NCI-H2107 treated with DMSO at 0.1 percent for 48 hours (cell line): ENCODE data around the gene NUCB1.

Source experiments
- DNase-seq: peaks from one replicate; lab custom pipeline; 2025; ENCODE audit not compliant: unreplicated experiment; lab: John Stamatoyannopoulos, UW

NUCB1 gene

DNA sequence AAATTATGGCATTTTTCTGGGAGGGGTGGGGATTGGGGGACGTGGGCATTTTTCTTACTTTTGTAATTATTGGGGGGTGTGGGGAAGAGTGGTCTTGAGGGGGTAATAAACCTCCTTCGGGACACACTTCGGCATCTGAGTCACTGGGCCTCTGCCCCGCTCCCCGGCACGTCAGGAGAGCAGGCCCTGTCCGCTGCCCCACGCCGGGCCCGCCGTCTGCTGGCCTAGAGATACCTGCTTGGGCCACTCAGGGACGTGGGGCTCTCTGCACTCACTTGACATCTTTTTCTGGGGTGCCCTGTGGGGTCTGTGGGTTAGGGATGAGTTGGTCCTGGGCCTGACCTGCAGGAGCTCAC is 61.5 kb downstream of the NUCB1 start:
- no peak for DNase-seq

DNA sequence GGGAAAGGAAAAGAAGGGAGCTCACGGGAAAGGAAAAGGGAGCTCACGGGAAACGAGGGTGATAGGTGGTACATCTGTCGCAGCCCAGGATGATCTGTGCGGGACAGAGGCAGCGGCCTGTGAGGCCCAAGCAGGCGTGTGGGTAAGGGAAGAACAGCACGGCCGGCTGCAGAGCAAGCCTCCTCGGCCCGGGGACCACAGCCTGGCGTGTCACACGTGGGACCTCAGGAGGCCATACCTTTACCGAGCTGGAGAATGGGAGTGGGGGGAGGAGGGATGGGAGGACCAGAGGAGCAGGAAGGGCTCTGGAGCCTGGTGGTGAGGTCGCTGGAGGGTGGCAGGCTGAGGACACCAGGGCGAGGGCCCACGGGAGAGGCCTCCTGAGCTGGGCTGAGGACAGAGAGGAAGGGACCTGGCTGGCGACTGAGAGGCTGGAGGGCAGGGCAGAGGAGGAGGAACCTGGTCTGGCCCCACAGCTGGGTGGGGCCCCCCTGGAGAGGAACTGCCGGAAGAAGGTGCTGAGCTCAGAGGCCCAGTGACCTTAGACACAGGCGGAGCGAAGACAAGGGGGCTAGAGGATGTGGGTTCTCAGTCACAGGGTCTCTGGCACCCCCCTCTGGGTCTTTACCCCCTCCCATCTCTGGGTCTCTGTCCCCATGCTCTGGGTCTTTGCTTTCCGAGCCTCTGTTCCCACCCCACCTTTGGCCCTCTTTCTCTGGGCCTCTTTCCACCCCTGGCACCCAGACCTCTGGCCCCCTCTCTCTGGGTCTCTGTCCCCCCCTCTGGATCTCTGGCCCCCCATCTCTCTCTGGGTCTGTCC is 62.1 kb downstream of the NUCB1 start:
- no peak for DNase-seq

DNA sequence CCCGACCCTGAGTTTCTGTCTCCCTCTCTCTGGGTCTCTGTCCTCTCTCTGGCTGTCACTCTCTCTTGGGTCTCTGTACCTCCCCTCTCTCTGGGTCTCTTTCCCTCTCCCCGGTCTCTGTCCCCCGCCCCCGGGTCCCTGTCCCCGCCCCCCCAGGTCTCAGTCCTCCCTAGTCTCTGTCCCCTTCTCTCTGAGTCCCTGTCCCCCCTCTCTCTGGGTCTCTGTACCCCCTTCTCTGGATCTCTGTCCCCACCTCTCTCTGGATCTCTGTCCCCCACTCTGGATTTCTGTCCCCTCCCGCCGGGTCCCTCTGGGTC is 62.7 kb downstream of the NUCB1 start:
- no peak for DNase-seq

DNA sequence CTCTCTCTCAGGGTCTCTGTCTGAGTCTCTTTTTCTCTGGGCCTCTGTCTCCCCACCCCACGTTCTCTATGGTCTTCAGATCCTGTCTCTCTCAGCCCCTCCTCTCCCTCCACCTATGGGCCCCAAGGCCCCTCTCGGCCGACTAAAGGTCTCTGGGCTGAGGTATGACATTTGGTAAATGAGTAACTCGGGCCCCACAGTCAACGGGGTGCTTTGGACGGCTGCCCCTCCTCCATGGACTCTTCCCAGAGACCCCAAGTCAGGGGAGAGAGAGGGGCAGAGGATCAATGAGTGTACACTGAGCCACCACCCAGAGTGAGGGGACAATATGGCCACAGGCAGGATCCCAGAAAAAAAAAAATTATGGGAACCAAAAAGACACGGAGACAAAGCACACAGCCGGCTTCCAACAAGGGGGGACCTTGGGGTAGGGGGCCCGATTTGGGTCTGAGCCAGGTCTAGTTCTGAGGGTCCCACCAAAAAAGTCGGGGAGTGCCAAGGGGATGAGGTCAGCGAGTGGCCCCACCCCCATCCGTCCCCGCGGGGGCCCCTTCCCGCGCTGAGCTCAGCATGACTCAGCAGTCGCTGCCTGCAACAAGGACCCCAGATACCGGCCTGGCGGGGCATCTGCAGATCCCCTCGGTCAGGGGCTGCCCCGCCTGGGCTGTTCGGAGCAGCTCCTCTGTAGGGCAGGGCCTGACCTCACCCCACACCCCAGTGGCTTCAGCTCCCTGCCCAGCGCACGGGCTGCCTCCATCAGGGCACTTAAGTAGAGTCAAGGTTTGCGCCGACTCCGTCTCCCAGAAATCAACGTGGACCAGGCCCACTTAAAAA is 63.5 kb downstream of the NUCB1 start:
- no peak for DNase-seq

DNA sequence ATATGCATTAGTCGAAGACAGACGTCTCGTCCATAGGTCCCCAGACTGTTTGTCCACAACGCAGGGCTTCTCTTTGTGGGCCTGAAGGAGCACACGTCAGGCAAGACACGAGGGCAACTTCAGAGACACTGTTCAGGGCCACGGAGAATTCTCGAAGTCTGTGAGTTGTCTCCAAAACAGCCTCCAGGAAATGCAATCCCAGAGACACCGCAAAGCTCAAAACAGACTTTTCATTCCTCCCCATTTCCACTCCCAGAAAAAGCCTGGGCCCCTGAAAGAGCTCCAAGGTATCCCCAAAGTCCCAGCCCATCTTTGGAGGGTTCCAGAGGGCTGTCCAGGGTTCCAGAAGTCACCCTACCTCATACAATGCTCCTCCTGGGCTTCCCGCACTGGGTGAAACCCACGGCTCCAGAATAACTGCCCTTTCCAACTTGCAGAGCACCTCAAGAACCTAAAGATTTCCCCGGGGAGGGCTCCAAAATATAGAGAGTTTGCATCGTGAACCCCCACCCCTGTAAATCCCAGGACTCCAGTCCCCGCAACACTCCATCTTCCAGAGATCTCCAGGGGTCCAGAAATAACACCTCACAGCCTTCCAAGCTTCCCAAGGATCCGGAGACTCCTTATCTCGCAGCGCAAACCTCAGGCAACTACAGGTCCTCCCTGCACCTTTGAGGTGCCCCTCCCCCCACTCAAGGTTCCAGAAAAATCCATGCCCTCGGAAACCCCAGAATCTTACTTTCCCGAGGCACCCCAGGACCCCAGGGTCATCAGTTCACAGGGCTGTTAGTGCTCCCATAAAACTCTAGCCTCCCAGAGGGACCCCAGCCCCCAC is 64.3 kb downstream of the NUCB1 start:
- DNase-seq, result no peak

DNA sequence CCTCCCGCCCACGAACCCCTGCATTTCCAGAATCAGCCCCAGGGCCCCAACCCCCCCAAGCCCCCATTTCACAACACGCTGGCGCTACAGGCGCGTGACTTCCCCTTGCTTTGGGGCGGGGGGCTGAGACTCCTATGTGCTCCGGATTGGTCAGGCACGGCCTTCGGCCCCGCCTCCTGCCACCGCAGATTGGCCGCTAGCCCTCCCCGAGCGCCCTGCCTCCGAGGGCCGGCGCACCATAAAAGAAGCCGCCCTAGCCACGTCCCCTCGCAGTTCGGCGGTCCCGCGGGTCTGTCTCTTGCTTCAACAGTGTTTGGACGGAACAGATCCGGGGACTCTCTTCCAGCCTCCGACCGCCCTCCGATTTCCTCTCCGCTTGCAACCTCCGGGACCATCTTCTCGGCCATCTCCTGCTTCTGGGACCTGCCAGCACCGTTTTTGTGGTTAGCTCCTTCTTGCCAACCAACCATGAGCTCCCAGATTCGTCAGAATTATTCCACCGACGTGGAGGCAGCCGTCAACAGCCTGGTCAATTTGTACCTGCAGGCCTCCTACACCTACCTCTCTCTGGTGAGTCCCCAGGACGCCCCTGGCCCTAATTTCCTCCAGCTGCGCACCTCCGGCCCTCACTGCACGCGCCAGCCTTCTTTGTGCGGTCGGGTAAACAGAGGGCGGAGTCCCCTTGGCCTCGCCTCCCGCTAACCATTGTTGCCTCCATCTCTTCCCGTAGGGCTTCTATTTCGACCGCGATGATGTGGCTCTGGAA is 65.1 kb downstream of the NUCB1 start, which contains the start of gene FTL:
FTL (plus strand) TSS at position 270 of the 766 bp plus-strand sequence; CDS start at position 469, 199 bp downstream.
- DNase-seq, result peak; percentile 88

DNA sequence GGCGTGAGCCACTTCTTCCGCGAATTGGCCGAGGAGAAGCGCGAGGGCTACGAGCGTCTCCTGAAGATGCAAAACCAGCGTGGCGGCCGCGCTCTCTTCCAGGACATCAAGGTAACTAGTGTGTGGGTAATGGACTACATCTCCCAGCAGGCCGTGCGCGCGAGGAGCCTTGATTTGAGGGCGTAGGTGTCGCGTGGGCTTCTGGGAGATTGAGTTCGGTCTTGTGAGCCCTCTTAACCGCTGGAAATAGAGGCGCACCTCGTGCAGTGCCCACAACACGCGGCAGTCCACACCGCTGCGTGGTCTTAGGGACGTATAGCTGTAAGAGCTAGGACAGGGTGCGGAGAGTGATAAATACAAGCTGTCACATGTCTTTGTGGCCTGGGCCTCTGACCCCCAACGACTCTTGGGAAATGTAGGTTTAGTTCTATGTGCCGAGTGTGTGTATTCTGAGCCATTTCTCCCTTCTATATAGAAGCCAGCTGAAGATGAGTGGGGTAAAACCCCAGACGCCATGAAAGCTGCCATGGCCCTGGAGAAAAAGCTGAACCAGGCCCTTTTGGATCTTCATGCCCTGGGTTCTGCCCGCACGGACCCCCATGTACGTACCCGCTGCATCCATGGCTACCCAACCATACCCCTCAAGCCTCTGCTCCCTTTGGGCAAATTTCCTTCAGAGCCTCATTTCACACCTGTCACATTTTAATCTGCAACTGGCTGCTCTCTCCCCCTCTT is 65.9 kb downstream of the NUCB1 start:
- peak; percentile 74 for DNase-seq

DNA sequence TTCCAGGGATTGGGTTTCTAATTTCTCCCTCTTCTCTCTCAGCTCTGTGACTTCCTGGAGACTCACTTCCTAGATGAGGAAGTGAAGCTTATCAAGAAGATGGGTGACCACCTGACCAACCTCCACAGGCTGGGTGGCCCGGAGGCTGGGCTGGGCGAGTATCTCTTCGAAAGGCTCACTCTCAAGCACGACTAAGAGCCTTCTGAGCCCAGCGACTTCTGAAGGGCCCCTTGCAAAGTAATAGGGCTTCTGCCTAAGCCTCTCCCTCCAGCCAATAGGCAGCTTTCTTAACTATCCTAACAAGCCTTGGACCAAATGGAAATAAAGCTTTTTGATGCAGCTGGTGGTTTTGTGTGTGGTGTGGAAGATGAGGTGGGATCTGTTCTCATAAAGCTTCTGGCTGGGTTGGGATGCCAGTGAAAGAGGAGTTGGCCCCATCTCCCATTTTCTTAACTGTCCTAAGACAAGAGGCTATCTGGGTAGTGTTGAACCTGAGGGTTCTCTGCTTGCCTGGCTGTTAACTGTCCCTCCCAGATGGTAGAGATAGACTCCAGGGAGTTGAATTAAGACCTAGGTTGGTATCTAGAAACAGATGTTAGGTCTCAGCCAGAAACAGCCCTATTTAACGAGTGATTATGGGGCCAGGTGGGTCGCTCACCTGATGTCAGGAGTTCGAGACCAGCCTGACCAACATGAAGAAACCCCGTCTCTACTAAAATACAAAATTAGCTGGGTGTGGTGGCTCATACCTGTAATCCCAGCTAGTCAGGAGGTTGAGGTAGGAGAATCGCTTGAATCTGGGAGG is 66.6 kb downstream of the NUCB1 start:
- no peak for DNase-seq

DNA sequence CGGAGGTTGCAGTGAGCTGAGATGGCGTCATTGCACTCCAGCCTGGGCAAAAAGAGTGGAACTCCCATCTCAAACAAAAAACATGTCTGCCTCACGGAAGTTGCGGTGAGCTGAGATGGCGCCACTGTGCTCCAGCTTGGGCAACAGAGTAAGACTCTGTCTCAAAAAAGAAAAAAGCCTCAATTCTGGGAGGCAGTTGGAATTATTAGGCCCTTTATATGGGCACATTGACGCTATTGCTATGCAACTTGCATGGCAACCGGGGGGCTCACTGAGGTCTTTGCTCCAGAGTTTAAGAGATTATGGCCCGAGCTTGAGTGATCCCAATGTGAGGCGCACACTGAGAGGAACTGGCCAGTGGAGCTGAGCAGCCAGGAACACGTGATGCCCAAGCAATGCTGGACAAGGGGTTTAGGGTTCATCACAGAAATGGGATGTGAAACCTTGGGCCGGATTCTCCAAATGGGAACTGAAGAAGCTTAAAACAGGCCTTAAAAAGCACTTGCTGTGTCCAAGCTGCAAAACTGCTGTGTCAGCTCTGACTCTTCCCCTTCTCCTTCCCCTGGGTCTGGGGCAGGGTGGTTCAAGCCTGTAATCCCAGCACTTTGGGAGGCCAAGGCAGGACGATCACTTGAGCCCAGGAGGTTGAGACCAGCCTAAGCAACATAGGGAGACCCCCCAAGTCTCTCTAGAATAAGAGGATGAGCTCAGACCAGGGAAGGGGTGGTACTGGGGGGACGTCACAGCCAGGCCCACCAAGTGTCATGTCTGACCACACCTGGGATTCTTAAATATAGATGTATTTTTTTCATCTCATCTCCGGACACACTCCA is 67.5 kb downstream of the NUCB1 start:
- no peak for DNase-seq

DNA sequence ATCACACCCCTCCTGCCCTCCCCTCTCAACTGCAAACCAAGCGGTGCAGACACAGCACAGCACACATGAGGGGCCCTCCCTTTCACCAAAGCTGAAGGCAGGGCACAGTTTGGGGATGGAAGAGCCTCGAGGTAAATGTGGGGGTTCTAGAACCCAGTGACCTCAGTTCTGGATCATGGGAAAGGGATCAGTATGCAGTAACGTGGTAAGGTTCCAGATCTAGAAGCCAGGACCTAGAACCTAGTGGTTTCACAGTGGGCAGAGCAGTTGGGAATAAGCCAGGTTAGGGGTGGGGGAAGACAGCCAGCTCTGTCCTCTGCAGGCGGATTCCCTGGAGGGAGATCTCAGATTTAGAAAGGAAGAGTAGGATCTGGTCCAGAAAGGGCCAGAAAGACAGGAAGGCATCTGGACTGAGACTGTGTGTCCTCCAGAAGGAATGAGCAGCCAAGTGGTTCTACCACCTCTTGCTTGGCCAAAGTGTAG is 68.1 kb downstream of the NUCB1 start:
- DNase-seq, result no peak

DNA sequence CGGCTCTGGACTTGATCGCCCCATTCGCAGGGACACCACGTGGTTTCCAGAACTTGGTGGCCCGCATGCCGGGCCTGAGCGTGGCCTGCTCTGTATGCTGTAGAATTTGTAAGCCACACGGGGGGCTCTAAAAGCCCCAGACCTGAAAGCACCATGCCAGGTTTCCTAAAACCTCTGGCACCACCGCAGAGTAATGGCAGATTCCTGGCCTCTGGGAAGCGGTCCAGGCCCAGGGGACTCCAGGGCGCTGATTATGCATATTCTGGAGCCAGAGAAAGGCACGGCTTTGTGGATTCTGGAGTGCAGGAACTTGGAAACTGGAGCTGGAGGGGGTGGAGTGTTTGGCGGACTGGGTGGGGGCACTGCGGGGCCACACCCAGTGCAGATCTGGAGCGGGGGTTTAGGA is 68.7 kb downstream of the NUCB1 start:
- no peak for DNase-seq

DNA sequence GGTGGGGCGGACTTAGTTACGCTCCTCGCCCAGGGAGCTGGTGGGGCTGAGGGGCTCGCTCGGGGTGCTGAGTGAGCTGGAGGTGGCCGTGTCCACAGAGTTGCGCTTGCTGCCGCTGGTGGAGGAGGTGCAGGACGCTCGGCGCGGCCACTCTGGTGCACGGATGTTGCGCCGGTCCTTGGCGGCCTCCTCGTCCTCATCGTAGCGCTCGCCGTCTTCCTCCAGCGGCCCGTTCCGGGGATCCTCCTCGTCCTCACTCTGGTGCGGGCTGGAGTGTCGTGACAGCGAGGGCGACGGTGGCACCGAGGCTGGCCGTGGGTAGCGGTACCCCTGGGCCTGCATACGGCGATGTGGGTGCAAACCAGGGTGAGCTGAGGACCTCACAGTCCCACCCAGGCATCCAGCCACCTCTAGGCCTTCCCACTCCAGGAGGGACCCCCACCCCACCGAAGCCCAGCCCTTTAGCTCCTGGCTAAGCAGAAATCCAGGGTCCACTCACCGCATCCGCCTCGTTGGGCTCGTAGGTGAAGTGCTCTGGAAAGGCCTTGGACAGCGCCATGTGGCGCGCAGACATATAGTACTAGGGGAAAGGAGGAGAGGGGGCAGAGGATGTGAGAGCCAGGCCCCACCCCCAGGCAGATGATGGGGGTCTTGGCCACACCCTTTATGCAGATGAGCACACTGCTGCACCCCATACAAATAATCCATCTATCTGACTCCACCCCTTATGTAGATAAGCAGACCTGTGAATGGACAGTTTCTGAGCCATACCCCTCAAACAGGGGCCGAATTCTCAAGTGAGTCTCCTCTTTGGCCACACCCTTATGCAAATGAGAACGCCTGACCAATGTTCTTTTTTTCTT is 69.4 kb downstream of the NUCB1 start:
- DNase-seq, result no peak

DNA sequence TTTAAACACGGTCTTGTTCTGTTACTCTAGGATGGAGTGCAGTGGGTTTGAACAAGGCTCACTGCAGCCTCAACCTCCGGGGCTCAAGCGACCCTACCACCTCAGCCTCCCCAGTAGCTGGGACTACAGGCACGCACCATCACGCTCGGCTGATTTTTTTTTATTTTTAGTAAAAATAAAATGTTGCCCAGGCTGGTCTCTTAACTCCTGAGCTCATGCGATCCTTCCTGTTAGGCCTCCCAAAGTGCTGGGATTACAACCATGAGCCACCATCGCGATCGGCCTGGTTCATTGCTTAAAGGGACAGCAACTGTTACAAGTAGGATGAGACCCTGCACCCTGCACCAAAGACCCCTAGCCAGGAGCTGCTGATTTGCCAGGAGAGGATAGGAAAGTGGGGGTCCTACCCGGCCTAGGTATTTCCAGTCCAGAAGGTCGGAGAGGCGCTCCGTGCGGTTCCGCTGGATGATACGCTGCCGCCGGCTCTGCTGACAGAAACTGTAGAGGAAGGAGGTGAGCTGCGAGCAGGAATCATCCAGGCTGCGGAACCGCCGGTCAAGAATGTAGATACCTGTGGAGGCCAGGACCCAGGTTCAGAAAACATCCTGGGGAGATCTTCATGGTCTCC is 70.1 kb downstream of the NUCB1 start:
- no peak for DNase-seq

DNA sequence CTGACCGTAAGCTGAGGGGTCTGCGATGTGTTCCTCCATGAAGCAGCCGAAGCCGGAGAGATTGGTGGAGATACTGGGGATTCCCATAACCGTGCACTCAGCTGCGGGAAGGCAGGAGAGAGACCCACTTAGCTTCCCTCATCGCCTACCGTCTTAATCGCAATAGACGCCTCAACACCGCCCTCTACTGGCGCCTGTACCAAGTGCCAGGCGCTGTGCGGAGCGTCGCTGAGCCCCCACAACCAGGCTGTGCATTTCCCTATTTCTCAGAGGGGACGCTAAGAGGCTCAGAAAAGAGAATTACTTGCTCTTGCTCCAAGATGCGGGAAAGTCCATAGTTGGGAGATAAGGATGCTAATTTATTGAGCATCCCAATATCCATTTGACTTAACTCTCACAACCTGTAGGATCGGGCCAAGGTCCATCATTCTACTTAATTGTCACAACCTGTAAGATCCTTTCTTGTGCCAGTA is 70.8 kb downstream of the NUCB1 start:
- DNase-seq, result peak; percentile 51
